HG02840 (cell line): Measurements from ENCODE around the gene RRP15.
A peak's percentile ranks its signal among the peaks of the same experiment; 100 is the strongest.

ENCODE experiments used
- ATAC-seq: cut with Tn5 transposase; IDR thresholded peaks from one replicate; pipeline ENCODE4 v1.9.1; 2021; ENCODE audit warnings: mild to moderate bottlenecking, moderate library complexity, moderate number of reproducible peaks; ENCODE audit not compliant: unreplicated experiment, low FRiP score

Gene RRP15

GRCh38 chr1:218357211-218357892 is 72.3 kb downstream of the RRP15 start:
- no peak for ATAC-seq

GRCh38 chr1:218357893-218358232 is 72.8 kb downstream of the RRP15 start:
- no peak for ATAC-seq

GRCh38 chr1:218361298-218362065 is 76.4 kb downstream of the RRP15 start:
- ATAC-seq: no peak

- no peak for ATAC-seq
Measured at GRCh38 chr1:218362418-218363076, 77.5 kb downstream of the RRP15 start.

GRCh38 chr1:218363141-218363540 is 78.0 kb downstream of the RRP15 start:
- ATAC-seq: no peak

- ATAC-seq: no peak
Measured at GRCh38 chr1:218364028-218364710, 79.1 kb downstream of the RRP15 start.

GRCh38 chr1:218365226-218365999 is 80.3 kb downstream of the RRP15 start:
- no peak for ATAC-seq

GRCh38 chr1:218366322-218367052 is 81.4 kb downstream of the RRP15 start:
- ATAC-seq: no peak

- ATAC-seq: no peak
Measured at GRCh38 chr1:218367118-218367517, 82.0 kb downstream of the RRP15 start.

GRCh38 chr1:218368686-218369085 is 83.6 kb downstream of the RRP15 start:
- ATAC-seq: no peak

- ATAC-seq: no peak
Measured at GRCh38 chr1:218369688-218370511, 84.8 kb downstream of the RRP15 start.

- ATAC-seq: no peak
Measured at GRCh38 chr1:218371927-218372672, 87.0 kb downstream of the RRP15 start.

GRCh38 chr1:218374401-218375353 is 89.6 kb downstream of the RRP15 start:
- no peak for ATAC-seq

- ATAC-seq: no peak
Measured at GRCh38 chr1:218376722-218377121, 91.6 kb downstream of the RRP15 start.

GRCh38 chr1:218377143-218377660 is 92.1 kb downstream of the RRP15 start:
- peak; percentile 54 for ATAC-seq

- no peak for ATAC-seq
Measured at GRCh38 chr1:218380125-218380977, 95.3 kb downstream of the RRP15 start.
